GM10248 (cell line): Measurements from ENCODE around the gene F11R.
A peak's percentile ranks its signal among the peaks of the same experiment; 100 is the strongest.

Experiments used
- CTCF ChIA-PET: fragments of 300-600 bp; sonication (Branson Sonifier 250); formaldehyde crosslinking; extraction: SDS; loops from one replicate; lab custom pipeline; 2021; ENCODE audit warnings: antibody characterized with exemption; lab: Yijun Ruan, JAX
- POLR2A ChIA-PET: fragments of 350-650 bp; sonication (Branson Sonifier 250); formaldehyde crosslinking; extraction: SDS; loops from one replicate; lab custom pipeline; 2020; ENCODE audit warnings: antibody characterized with exemption; lab: Yijun Ruan, JAX
- DNase-seq: peaks from one replicate; pipeline ENCODE4 v3.0.0; 2012; ENCODE audit errors: extremely low spot score
- TF ChIP-seq, protein P1 (sequence below): IDR thresholded peaks from 2 replicates; pipeline ENCODE4 v1.5.1; 2012; ENCODE audit warnings: mild to moderate bottlenecking, low read depth; ENCODE audit errors: extremely low read depth, missing control alignments, control extremely low read depth

F11R gene

DNA sequence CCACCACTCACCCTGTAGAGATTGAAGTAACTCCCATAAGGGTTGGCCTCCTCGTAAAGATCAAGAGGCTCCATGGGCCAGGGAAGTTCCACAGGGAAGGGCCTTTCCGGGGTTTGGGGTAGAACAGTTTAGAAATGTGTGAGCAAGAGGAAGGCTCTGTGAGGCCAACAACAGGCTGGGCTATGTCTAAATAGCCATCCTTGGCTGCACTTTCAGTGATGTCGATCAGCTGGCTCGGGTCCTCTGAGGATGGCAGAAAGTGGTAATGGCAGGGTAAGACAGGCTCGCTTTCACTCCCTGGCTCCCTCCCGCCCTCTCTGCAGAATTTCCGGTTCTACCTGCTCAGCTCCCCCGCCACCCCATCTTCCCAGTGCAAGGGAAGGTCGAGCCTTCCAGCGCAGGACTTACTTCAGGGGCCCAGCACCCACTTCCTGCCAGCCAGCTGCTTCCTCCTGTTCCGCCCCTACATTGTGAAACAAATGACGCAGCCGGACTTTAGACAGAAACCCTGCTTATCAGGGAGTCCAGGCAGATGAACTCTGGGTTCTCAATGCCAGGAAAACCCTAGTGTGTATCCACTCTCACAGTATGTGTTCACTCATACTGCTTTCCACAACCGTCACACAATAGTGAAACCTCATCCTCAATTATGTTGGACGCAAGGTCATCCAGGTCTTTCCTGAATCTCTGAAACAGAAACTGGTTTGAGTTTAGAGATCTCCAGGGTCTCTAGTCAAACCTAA lies 7.3 kb downstream of the F11R start:
- ChIA-PET POLR2A (interaction anchor here (0.6 kb wide), 1 partner anchor 32 kb away, joined by 3 read pairs; the partner anchor contains the start of gene USF1), CTCF (interaction anchor here (0.7 to 1.5 kb wide), 9 partner anchors 12 to 236 kb away, joined by 3 to 6 read pairs (median 3); no protein-coding TSS in a partner anchor)

DNA sequence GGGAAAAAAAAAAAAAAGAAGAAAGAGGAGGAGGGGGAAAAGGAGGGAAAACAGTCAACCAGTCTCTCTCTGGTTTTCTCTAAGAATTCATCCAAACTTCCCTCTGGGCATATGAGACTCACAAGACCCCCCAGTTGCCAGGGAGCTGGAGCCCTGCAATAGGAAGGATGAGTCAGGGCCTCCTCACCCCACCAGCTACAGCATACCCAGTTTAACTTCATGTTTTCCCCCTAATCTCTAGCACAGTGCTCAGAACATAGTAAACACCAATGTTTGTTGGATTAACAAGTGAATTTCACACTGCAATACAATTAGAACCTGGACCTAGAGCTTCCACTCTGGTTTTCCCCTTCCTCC lies 7.8 kb downstream of the F11R start:
- TF ChIP-seq, protein P1, sequence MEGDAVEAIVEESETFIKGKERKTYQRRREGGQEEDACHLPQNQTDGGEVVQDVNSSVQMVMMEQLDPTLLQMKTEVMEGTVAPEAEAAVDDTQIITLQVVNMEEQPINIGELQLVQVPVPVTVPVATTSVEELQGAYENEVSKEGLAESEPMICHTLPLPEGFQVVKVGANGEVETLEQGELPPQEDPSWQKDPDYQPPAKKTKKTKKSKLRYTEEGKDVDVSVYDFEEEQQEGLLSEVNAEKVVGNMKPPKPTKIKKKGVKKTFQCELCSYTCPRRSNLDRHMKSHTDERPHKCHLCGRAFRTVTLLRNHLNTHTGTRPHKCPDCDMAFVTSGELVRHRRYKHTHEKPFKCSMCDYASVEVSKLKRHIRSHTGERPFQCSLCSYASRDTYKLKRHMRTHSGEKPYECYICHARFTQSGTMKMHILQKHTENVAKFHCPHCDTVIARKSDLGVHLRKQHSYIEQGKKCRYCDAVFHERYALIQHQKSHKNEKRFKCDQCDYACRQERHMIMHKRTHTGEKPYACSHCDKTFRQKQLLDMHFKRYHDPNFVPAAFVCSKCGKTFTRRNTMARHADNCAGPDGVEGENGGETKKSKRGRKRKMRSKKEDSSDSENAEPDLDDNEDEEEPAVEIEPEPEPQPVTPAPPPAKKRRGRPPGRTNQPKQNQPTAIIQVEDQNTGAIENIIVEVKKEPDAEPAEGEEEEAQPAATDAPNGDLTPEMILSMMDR = no peak
- DNase-seq = no peak
- ChIA-PET CTCF (interaction anchor here (0.7 to 1.5 kb wide), 8 partner anchors 13 to 236 kb away, joined by 3 to 6 read pairs (median 4); no protein-coding TSS in a partner anchor), POLR2A (interaction anchor here (0.5 to 0.6 kb wide), 2 partner anchors 23 to 33 kb away, joined by 3 read pairs; partner anchors contain the start of gene USF1)

More for the DNA sequence above, 7.3 kb downstream of the F11R start:
- TF ChIP-seq, protein P1 = no peak
- peak; percentile 84 for DNase-seq

DNA sequence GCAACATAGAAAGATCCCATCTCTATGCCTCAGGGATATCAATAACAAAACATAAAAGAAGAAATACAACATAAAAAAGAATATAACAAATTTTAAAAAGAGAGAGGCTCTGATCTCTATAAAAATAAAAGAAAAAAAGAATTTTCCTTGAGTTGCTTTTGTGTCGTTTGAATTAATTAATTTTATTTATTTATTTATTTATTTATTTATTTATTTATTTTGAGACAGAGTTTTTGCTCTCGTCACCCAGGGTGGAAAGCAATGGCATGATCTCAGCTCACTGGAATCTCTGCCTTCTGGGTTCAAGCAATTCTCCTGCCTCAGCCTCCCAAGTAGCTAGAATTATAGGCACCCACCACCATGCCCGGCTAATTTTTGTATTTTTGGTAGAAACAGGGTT lies 8.5 kb downstream of the F11R start:
- CTCF ChIA-PET = interaction anchor here (1.3 to 1.5 kb wide), 3 partner anchors 13 to 22 kb away, joined by 3 to 6 read pairs (median 5); no protein-coding TSS in a partner anchor
- POLR2A ChIA-PET = no interaction called here

DNA sequence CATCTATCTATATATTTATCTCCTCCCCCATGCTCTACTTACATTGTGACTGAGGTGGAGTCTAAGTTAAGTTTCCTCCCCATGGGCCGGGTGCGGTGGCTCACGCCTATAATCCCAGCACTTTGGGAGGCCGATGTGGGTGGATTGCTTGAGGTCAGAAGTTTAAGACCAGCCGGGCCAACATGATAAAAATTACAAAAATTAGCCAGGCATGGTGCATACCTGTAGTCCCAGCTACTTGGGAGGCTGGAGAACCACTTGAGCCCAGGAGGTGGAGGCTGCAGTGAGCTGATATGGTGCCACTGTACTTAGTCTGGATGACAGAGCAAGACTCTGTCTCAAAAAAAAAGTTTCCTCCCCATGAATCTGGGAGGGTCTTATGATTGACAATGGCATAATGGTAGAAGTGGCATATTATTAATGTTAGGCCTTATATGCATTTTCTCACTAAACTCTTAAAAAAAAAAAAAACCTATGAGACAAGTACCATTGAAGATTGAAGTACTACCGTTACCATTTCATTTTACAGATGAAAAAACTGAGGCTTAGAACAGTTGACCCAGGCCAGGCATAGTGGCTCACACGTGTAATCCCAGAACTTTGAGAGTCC lies 11.2 kb downstream of the F11R start:
- ChIA-PET CTCF (interaction anchor here (1.2 to 1.3 kb wide), 2 partner anchors 13 to 88 kb away, joined by 5 read pairs; no protein-coding TSS in a partner anchor), POLR2A (interaction anchor here (0.7 kb wide), 1 partner anchor 11 kb away, joined by 4 read pairs; no protein-coding TSS in a partner anchor)
- DNase-seq = no peak
- TF ChIP-seq, protein P1 = no peak

More for the DNA sequence above, 8.5 kb downstream of the F11R start:
- TF ChIP-seq, protein P1 = no peak
- DNase-seq = no peak

DNA sequence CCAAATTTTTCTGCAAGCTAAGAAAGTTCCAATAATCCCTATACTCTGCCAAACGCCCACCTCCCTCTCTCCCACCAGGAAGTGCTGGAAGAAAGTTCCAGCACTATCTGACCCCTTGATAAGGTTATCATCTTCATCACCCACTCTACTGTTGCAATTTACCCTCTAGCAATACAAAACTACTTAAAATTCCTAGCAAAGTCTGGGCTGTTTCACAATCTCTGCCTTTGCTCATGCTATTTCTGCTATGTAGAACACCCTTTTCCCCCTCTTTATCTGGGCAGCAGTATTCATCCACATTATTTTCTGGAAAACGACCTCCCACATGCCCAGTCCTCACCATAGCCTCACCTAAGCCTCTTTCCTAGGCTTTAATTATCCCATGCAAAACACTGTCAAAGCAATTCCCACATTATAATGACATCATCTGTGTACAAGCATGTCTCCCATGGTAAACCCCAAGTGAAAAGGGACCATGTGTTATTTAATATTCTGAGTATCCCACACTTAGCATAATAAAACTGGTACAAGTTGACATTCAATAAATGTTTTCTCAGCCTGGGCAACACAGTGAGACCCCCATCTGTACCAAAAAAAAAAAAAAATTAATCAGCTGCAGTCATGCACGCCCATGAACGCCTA lies 12.0 kb downstream of the F11R start:
- POLR2A ChIA-PET = interaction anchor here (0.7 kb wide), 1 partner anchor 11 kb away, joined by 4 read pairs; no protein-coding TSS in a partner anchor
- no peak for DNase-seq
- TF ChIP-seq, protein P1 = no peak
- CTCF ChIA-PET = interaction anchor here (1.9 kb wide), 1 partner anchor 19 kb away, joined by 4 read pairs; no protein-coding TSS in a partner anchor

DNA sequence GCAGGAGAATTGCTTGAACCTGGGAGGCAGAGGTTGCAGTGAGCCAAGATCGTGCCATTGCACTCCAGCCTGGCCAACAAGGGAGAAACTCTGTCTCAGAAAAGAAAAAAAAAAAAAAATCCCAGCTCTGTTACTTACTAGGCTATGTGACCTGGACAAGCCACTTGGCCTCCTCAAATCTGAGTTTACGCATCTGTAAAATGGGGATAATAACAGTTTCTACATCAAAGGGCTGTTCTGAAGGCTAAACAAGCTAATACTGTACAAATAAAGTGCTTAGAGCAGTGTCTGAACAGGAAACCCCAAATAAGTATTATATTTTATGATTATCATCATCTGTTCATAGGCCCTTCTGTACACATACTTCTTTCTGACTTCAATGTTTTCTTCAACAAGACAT lies 13.6 kb downstream of the F11R start:
- CTCF ChIA-PET = interaction anchor here (0.9 to 3.0 kb wide), 4 partner anchors 10 to 40 kb away, joined by 3 to 14 read pairs (median 4); no protein-coding TSS in a partner anchor
- no peak for DNase-seq
- TF ChIP-seq, protein P1 = no peak
- POLR2A ChIA-PET = interaction anchor here (0.7 kb wide), 1 partner anchor 795 kb away, joined by 3 read pairs; no protein-coding TSS in a partner anchor
